Lung (tissue), 12 donors: Measurements from ENCODE around the gene CISD3. TPM values are rescaled to one million over a fixed set of nuclear protein-coding genes. Genes with fewer than 3 reads are reported as not detected.

Experiments
- ATAC-seq: fragments of 200-7000 bp; cut with Tn5 transposase; one replicate; pipeline ENCODE4 v1.9.1; 2020; ENCODE audit warnings: moderate number of reproducible peaks; ENCODE audit not compliant: insufficient read depth, low FRiP score
- DNase-seq, 3 donors: peaks; one replicate each; pipeline ENCODE4 v3.0.0-alpha.2; 2013 to 2017
- H3K27ac ChIP-seq, 2 donors: one replicate each; pipeline ENCODE4 v1.5.1; 2013; ENCODE audit warnings: mild to moderate bottlenecking in 2 of 2, moderate library complexity in 2 of 2, control low read depth in 1 of 2, inconsistent platforms in 1 of 2, low read depth in 1 of 2, low read length in 1 of 2
- H3K27me3 ChIP-seq, 3 donors: one replicate each; pipeline ENCODE4 v1.5.1; 2013; ENCODE audit warnings: low read length in 2 of 3; ENCODE audit not compliant: control insufficient read depth in 3 of 3, insufficient read depth in 3 of 3
- H3K36me3 ChIP-seq, 4 donors: one replicate each; pipeline ENCODE4 v1.5.1; 2013; ENCODE audit warnings: low read length in 4 of 4, mild to moderate bottlenecking in 1 of 4, moderate library complexity in 1 of 4; ENCODE audit not compliant: control insufficient read depth in 4 of 4, insufficient read depth in 4 of 4
- H3K4me1 ChIP-seq, 5 donors: one replicate each; pipeline ENCODE4 v1.5.1; 2013; ENCODE audit warnings: low read length in 5 of 5, mild to moderate bottlenecking in 2 of 5, moderate library complexity in 1 of 5; ENCODE audit not compliant: control insufficient read depth in 5 of 5, insufficient read depth in 5 of 5
- H3K4me3 ChIP-seq: one replicate; pipeline ENCODE4 v1.5.1; 2013; ENCODE audit warnings: mild to moderate bottlenecking, control low read depth, moderate library complexity
- H3K9ac ChIP-seq, 2 donors: one replicate each; pipeline ENCODE4 v1.5.1; 2013; ENCODE audit warnings: low read length in 2 of 2, control low read depth in 1 of 2; ENCODE audit not compliant: insufficient read depth in 1 of 2
- H3K9me3 ChIP-seq, 4 donors: one replicate each; pipeline ENCODE4 v1.5.1; 2013; ENCODE audit warnings: low read length in 3 of 4, mild to moderate bottlenecking in 1 of 4, moderate library complexity in 1 of 4; ENCODE audit not compliant: control insufficient read depth in 4 of 4, insufficient read depth in 3 of 4
- whole genome bisulfite sequencing, 2 donors: extraction: QIAGEN DNeasy Blood & Tissue Kit; methylation state at CpG; one replicate each; pipeline ENCODE4 v1.1.7; 2013; 5-methylcytosine and 5-hydroxymethylcytosine counted together
- polyA plus RNA-seq, 2 donors: library from polyadenylated mRNA; stranded (reverse); fragments of 200-250 nt; gene quantifications; one replicate each; pipeline ENCODE4 v1.2.1, GENCODE V29; 2013
- total RNA-seq, 2 donors: library from RNA; depleted of rRNA in 1 of 2; stranded (reverse); fragments of >200 nt in 1 of 2; gene quantifications; one replicate each; pipeline ENCODE4 v1.2.1, GENCODE V29; 2014 to 2021
- TF ChIP-seq, protein P1 (sequence below): IDR thresholded peaks from 2 replicates; pipeline ENCODE4 v1.5.1; 2012; ENCODE audit warnings: mild to moderate bottlenecking; ENCODE audit errors: control extremely low read depth, extremely low read depth
- donor health status: control.
- donor health status: control.
- donor health status: Bipolar disorder and iron deficiency.
- donor health status: healthy.
- donor health status: DM: yes; HTN: yes; CAD: no.

Gene CISD3
- total and polyA plus RNA-seq, 4 donors: 2.4 to 49.7 (median 38.0) TPM

DNA sequence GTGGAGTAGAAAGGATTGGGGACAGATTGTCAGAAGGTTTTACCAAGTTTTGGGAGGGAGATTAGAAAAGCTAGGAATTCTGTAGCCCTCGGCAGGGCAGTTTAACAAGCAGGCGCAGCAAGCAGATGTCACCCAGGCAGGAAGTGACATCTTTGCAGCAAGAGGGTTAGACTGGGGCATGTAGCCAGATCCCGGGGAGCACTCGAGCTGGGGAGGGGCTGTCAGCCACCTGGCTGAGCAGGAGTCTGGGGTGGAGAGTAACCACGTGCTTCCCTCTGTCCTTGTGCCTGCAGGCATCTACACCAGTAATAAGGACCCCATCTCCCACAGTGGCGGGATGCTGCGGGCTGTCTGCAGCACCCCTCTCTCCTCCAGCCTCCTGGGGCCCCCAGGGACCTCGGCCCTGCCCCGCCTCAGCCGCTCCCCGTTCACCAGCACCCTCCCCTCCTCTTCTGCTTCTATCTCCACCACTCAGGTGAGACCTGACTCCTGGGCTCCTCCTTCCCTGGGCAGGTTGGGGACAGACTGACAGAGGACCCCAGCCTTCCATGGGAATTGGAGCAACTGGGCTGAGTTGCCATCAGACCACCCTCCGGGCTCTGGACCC, 12.9 kb upstream of the CISD3 start:
- ATAC-seq (no peak), DNase-seq (no peak)
- peaks cover 20 to 85% (median 43%) of the 10 kb centered on the region in 4 donors for H3K36me3 ChIP-seq
- no peak overlapping the region for H3K27ac ChIP-seq
- H3K4me3 ChIP-seq: no peak overlapping the region
- no peaks in the 10 kb centered on the region for H3K9me3 ChIP-seq
- WGBS, 2 donors: 79 to 88% methylated on average over 12 of the region's 12 CpGs
- no peak overlapping the region for H3K9ac ChIP-seq
- H3K27me3 ChIP-seq: no peaks in the 10 kb centered on the region
- H3K4me1 ChIP-seq: peaks cover 0 to 9% (median 0%) of the 10 kb centered on the region in 5 donors
- TF ChIP-seq, protein P1, sequence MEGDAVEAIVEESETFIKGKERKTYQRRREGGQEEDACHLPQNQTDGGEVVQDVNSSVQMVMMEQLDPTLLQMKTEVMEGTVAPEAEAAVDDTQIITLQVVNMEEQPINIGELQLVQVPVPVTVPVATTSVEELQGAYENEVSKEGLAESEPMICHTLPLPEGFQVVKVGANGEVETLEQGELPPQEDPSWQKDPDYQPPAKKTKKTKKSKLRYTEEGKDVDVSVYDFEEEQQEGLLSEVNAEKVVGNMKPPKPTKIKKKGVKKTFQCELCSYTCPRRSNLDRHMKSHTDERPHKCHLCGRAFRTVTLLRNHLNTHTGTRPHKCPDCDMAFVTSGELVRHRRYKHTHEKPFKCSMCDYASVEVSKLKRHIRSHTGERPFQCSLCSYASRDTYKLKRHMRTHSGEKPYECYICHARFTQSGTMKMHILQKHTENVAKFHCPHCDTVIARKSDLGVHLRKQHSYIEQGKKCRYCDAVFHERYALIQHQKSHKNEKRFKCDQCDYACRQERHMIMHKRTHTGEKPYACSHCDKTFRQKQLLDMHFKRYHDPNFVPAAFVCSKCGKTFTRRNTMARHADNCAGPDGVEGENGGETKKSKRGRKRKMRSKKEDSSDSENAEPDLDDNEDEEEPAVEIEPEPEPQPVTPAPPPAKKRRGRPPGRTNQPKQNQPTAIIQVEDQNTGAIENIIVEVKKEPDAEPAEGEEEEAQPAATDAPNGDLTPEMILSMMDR: no peak

DNA sequence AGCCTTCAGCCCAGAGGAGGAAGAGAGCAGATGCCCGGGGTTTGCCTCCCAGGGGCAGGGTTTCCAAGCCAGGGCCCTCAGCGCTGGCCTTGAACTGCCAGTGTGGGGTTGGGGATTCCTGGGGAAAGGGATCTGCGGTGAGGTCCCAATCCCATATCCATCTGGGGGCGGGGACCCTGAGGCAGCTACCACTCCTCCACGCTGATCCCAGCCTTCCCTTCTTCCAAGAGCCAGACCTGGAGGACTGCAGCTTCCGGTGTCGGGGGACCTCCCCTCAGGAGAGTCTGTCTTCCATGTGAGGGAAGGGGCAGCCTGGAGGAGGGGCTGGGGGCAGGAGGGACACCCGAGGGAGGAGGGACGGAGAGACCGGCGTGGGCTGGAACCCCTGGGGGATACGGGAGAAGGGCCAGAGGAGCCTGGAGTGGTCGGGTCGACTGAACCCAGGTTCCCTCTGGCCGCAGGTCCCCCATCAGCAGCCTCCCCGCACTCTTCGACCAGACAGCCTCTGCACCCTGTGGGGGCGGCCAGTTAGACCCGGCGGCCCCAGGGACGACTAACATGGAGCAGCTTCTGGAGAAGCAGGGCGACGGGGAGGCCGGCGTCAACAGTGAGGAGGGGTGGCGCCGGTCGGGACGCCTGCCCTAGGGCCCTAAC, 10.7 kb upstream of the CISD3 start:
- peaks cover 19 to 76% (median 31%) of the 10 kb centered on the region in 4 donors for H3K36me3 ChIP-seq
- TF ChIP-seq, protein P1: no peak
- WGBS, 2 donors: 93% methylated on average over 26 to 29 of the region's 29 CpGs
- no peaks in the 10 kb centered on the region for H3K27me3 ChIP-seq
- H3K9ac ChIP-seq: no peak overlapping the region
- ATAC-seq (no peak), DNase-seq (no peak)
- H3K9me3 ChIP-seq: no peaks in the 10 kb centered on the region
- H3K27ac ChIP-seq: no peak overlapping the region
- H3K4me1 ChIP-seq: peaks cover 0 to 9% (median 0%) of the 10 kb centered on the region in 5 donors
- no peak overlapping the region for H3K4me3 ChIP-seq

DNA sequence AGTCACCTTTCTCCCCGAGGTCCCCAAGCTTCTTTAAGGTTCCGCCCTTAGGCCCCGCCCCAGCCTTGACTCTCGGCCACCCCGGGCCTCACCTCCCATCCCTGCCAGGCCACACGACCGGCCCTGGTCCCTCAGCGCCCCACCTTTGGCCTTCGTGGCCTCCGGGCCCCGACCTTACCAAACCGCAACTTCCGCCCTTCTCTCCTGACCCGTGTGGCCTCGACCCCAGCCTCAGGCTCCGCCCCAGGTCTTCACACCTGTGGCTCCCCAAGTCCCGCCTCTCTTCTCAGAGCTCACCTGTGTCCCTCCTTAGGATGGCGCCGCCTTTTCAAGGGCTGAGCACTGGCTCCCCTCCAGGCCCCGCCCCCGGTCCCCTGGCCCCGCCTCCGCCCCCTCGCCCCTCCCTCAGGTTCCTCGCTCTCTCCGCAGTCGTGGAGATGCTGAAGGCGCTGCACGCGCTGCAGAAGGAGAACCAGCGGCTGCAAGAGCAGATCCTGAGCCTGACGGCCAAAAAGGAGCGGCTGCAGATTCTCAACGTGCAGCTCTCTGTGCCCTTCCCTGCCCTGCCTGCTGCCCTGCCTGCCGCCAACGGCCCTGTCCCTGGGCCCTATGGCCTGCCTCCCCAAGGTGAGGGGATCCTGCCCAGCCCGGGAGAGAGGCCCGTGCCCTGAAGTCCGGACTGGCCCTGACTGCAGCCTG, 10.0 kb upstream of the CISD3 start:
- TF ChIP-seq, protein P1: no peak
- peaks cover 19 to 78% (median 30%) of the 10 kb centered on the region in 4 donors for H3K36me3 ChIP-seq
- peak in 1 of 3 donors; percentile 42 for DNase-seq
- no peaks in the 10 kb centered on the region for H3K9me3 ChIP-seq
- no peak overlapping the region for H3K9ac ChIP-seq
- no peak overlapping the region for H3K27ac ChIP-seq
- no peak overlapping the region for H3K4me3 ChIP-seq
- 83 to 85% methylated on average over 39 of the region's 39 CpGs for WGBS, 2 donors
- H3K27me3 ChIP-seq: no peaks in the 10 kb centered on the region
- H3K4me1 ChIP-seq: peaks cover 0 to 9% (median under 1%) of the 10 kb centered on the region in 5 donors
- ATAC-seq: no peak
